OCI-LY1 (cell line): ENCODE data around the gene CDYL2.

Experiments used
- H2AFZ ChIP-seq: fragments of 200-600 bp; sonication (generic), shearing (Covaris generic); 2 replicates; pipeline ENCODE4 v1.6.0; 2014; ENCODE audit warnings: antibody characterized with exemption, mild to moderate bottlenecking, low read length
- H3F3A ChIP-seq: fragments of 200-600 bp; sonication (generic), shearing (Covaris generic); 2 replicates; pipeline ENCODE4 v1.6.0; 2014; ENCODE audit warnings: mild to moderate bottlenecking, antibody characterized with exemption, low read length, moderate library complexity; ENCODE audit not compliant: insufficient read depth
- H3K27ac ChIP-seq: fragments of 200-600 bp; sonication (generic); 2 replicates; pipeline ENCODE4 v1.5.1; 2014; ENCODE audit warnings: low read length, mixed run types, mild to moderate bottlenecking, low read depth; ENCODE audit not compliant: poor library complexity, severe bottlenecking
- H3K27me3 ChIP-seq: fragments of 200-600 bp; sonication (generic); 2 replicates; pipeline ENCODE4 v1.6.0; 2014; ENCODE audit warnings: antibody characterized with exemption, mild to moderate bottlenecking, low read length, moderate library complexity; ENCODE audit not compliant: insufficient read depth
- H3K36me3 ChIP-seq: fragments of 200-600 bp; sonication (generic); 2 replicates; pipeline ENCODE4 v1.6.1; 2014; ENCODE audit warnings: mild to moderate bottlenecking, antibody characterized with exemption, low read length, moderate library complexity, mixed read lengths; ENCODE audit not compliant: insufficient read depth
- H3K4me1 ChIP-seq: fragments of 200-600 bp; sonication (generic); 2 replicates; pipeline ENCODE4 v1.5.1; 2014; ENCODE audit warnings: mild to moderate bottlenecking, low read length, moderate library complexity; ENCODE audit not compliant: insufficient read depth, severe bottlenecking
- H3K4me2 ChIP-seq: fragments of 200-600 bp; sonication (generic), shearing (Covaris generic); 2 replicates; pipeline ENCODE4 v1.6.1; 2014; ENCODE audit warnings: low read length
- H3K4me3 ChIP-seq: fragments of 200-600 bp; sonication (generic); 2 replicates; pipeline ENCODE4 v1.5.1; 2014; ENCODE audit warnings: low read length, low read depth, mild to moderate bottlenecking, mixed read lengths; ENCODE audit not compliant: poor library complexity, severe bottlenecking
- H3K79me2 ChIP-seq: fragments of 200-600 bp; shearing (Covaris generic); 2 replicates; pipeline ENCODE4 v1.6.1; 2016; ENCODE audit warnings: mixed run types, low read length, mixed read lengths; ENCODE audit not compliant: insufficient read depth
- H3K9ac ChIP-seq: fragments of 200-600 bp; sonication (generic), shearing (Covaris generic); 2 replicates; pipeline ENCODE4 v1.6.1; 2014; ENCODE audit warnings: mild to moderate bottlenecking, low read length, mixed read lengths
- H3K9me2 ChIP-seq: fragments of 200-600 bp; sonication (generic), shearing (Covaris generic); 2 replicates; pipeline ENCODE4 v1.6.1; 2014; ENCODE audit warnings: low read depth, mild to moderate bottlenecking, low read length, mixed read lengths
- H3K9me3 ChIP-seq: fragments of 200-600 bp; shearing (Covaris generic); 2 replicates; pipeline ENCODE4 v1.6.1; 2014; ENCODE audit warnings: low read length, mixed read lengths
- H4K20me1 ChIP-seq: fragments of 200-600 bp; sonication (generic), shearing (Covaris generic); 2 replicates; pipeline ENCODE4 v1.6.0; 2016; ENCODE audit warnings: mild to moderate bottlenecking, low read length; ENCODE audit not compliant: insufficient read depth
- CTCF ChIP-seq: fragments of 200-600 bp; sonication (generic), shearing (Covaris generic); IDR thresholded peaks from 2 replicates; pipeline ENCODE4 v1.5.1; 2017; ENCODE audit warnings: mild to moderate bottlenecking, antibody characterized with exemption, low read length, moderate library complexity, mixed read lengths
- EZH2 ChIP-seq: fragments of 200-600 bp; sonication (generic), shearing (Covaris generic); IDR thresholded peaks from 2 replicates; pipeline ENCODE4 v1.8.0; 2017; ENCODE audit warnings: borderline replicate concordance, mixed run types, mild to moderate bottlenecking, antibody characterized with exemption, low read length, moderate library complexity, mixed read lengths

The CDYL2 gene

GRCh38 chr16:80695020-80695419 lies 109.4 kb downstream of the CDYL2 start:
- no peaks in the 10 kb centered on the region for H3K79me2 ChIP-seq
- no peak for TF ChIP-seq CTCF
- no peak for TF ChIP-seq EZH2
- H3K36me3 ChIP-seq, result no peaks in the 10 kb centered on the region
- no peaks in the 10 kb centered on the region; the same call in 1 of the 2 replicates for H3K27me3 ChIP-seq
- no peaks in the 10 kb centered on the region for H3F3A ChIP-seq
- H3K4me2 ChIP-seq, result no peak overlapping the region
- no peak overlapping the region for H3K27ac ChIP-seq
- no peak overlapping the region for H2AFZ ChIP-seq
- H3K9me3 ChIP-seq, result no peaks in the 10 kb centered on the region
- H3K9me2 ChIP-seq, result no peaks in the 10 kb centered on the region
- no peaks in the 10 kb centered on the region for H3K4me1 ChIP-seq
- no peak overlapping the region for H3K4me3 ChIP-seq
- no peak overlapping the region for H3K9ac ChIP-seq
- H4K20me1 ChIP-seq, result no peaks in the 10 kb centered on the region; the same call in 1 of the 2 replicates

- Histone ChIP-seq H3K4me1 (no peaks in the 10 kb centered on the region), H3K79me2 (no peaks in the 10 kb centered on the region), H3F3A (no peaks in the 10 kb centered on the region), H3K4me2 (no peak overlapping the region), H3K4me3 (no peak overlapping the region), H3K36me3 (no peaks in the 10 kb centered on the region), H4K20me1 (no peaks in the 10 kb centered on the region; the same call in 1 of the 2 replicates), H3K9me3 (no peaks in the 10 kb centered on the region), H3K27me3 (no peaks in the 10 kb centered on the region; the same call in 1 of the 2 replicates), H2AFZ (no peak overlapping the region), H3K27ac (no peak overlapping the region), H3K9ac (no peak overlapping the region), H3K9me2 (no peaks in the 10 kb centered on the region)
- no peak for TF ChIP-seq EZH2
- TF ChIP-seq CTCF, result no peak
These were observed 110.8 kb downstream of the CDYL2 start for GRCh38 chr16:80693553-80693952.

GRCh38 chr16:80692270-80692669 lies 112.1 kb downstream of the CDYL2 start:
- no peak for TF ChIP-seq EZH2
- no peak for TF ChIP-seq CTCF
- H4K20me1 ChIP-seq, result no peaks in the 10 kb centered on the region; the same call in 1 of the 2 replicates
- no peak overlapping the region for H3K4me2 ChIP-seq
- H3K27ac ChIP-seq, result no peak overlapping the region
- no peaks in the 10 kb centered on the region for H3K79me2 ChIP-seq
- no peak overlapping the region for H2AFZ ChIP-seq
- H3K4me1 ChIP-seq, result no peaks in the 10 kb centered on the region
- no peak overlapping the region for H3K9ac ChIP-seq
- no peaks in the 10 kb centered on the region for H3K9me3 ChIP-seq
- H3K27me3 ChIP-seq, result no peaks in the 10 kb centered on the region; the same call in 1 of the 2 replicates
- no peaks in the 10 kb centered on the region for H3F3A ChIP-seq
- H3K36me3 ChIP-seq, result no peaks in the 10 kb centered on the region
- H3K9me2 ChIP-seq, result no peaks in the 10 kb centered on the region
- no peak overlapping the region for H3K4me3 ChIP-seq
